Thyroid gland (tissue), 4 donors: ENCODE results near the gene ADRA1B. TPM values are rescaled to one million over a fixed set of nuclear protein-coding genes. Genes with fewer than 3 reads are reported as not detected.

Source experiments
- DNase-seq, 2 donors: peaks; one replicate each; pipeline ENCODE4 v3.0.0-alpha.2; 2019
- H3K27ac ChIP-seq, 3 donors: fragments of 200-600 bp; sonication (generic); 1 replicate in 2 of 3; 2 replicates in 1 of 3; pipeline ENCODE4 v1.5.1; 2016 to 2019; ENCODE audit warnings: mild to moderate bottlenecking in 1 of 3, moderate library complexity in 1 of 3
- H3K27me3 ChIP-seq: fragments of 200-600 bp; sonication (generic); one replicate; pipeline ENCODE4 v1.5.1; 2019
- H3K36me3 ChIP-seq, 2 donors: fragments of 200-600 bp; sonication (generic); one replicate each; pipeline ENCODE4 v1.5.1; 2016 to 2019
- H3K4me1 ChIP-seq, 2 donors: fragments of 200-600 bp; sonication (generic); one replicate each; pipeline ENCODE4 v1.5.1; 2017 to 2019
- H3K4me3 ChIP-seq, 3 donors: fragments of 200-600 bp; sonication (generic); replicated peaks in 1 of 3; 1 replicate in 2 of 3; 2 replicates in 1 of 3; pipeline ENCODE4 v1.5.1; 2016; ENCODE audit warnings: mild to moderate bottlenecking in 1 of 3
- H3K9me3 ChIP-seq: fragments of 200-600 bp; sonication (generic); one replicate; pipeline ENCODE4 v1.5.1; 2017
- CTCF ChIP-seq, 6 experiments: fragments of 200-600 bp in 3 of 6; fragments of 450-650 bp in 3 of 6; sonication (generic) in 3 of 6; IDR thresholded peaks; one replicate each; pipeline ENCODE4 v1.5.1; 2016 to 2019; ENCODE audit warnings: antibody characterized with exemption in 6 of 6, mild to moderate bottlenecking in 2 of 6, inconsistent platforms in 1 of 6, moderate library complexity in 1 of 6
- POLR2A ChIP-seq, 2 donors: fragments of 450-650 bp; IDR thresholded peaks; one replicate each; pipeline ENCODE4 v1.6.1; 2017; ENCODE audit warnings: antibody characterized with exemption in 2 of 2, mild to moderate bottlenecking in 2 of 2, moderate library complexity in 1 of 2
- WGBS, 2 donors: methylation state at CpG; one replicate each; pipeline ENCODE4 v1.1.5; 2017; 5-methylcytosine and 5-hydroxymethylcytosine counted together
- intact Hi-C: fragments of 100-400 bp; cut with DNase I; formaldehyde crosslinking; loops from one replicate; pipeline ENCODE4 v1.15.1; 2023
- total RNA-seq, 4 donors: library from RNA; depleted of rRNA; stranded (reverse); fragments of >200 nt; gene quantifications; one replicate each; pipeline ENCODE4 v1.2.3, GENCODE V29; 2016

The ADRA1B gene
- total RNA-seq, 4 donors from 2014 or later = 1.2 to 13.2 (median 3.1) TPM

- Histone ChIP-seq H3K4me3 (no peak overlapping the region), H3K36me3 (no peaks in the 10 kb centered on the region), H3K27me3 (no peaks in the 10 kb centered on the region), H3K4me1 (no peaks in the 10 kb centered on the region), H3K9me3 (no peaks in the 10 kb centered on the region), H3K27ac (no peak overlapping the region)
- no peak for DNase-seq
- TF ChIP-seq POLR2A (IDR thresholded peaks at IDR 0.05) (no peak), CTCF (IDR thresholded peaks at IDR 0.05) (no peak)
- intact Hi-C loops = no loop called here
- WGBS, 2 donors = 27 to 32% methylated on average over 1 of the region's 1 CpG
Observed at GRCh38 chr5:159956074-159956473, 39.8 kb downstream of the ADRA1B start.

DNA sequence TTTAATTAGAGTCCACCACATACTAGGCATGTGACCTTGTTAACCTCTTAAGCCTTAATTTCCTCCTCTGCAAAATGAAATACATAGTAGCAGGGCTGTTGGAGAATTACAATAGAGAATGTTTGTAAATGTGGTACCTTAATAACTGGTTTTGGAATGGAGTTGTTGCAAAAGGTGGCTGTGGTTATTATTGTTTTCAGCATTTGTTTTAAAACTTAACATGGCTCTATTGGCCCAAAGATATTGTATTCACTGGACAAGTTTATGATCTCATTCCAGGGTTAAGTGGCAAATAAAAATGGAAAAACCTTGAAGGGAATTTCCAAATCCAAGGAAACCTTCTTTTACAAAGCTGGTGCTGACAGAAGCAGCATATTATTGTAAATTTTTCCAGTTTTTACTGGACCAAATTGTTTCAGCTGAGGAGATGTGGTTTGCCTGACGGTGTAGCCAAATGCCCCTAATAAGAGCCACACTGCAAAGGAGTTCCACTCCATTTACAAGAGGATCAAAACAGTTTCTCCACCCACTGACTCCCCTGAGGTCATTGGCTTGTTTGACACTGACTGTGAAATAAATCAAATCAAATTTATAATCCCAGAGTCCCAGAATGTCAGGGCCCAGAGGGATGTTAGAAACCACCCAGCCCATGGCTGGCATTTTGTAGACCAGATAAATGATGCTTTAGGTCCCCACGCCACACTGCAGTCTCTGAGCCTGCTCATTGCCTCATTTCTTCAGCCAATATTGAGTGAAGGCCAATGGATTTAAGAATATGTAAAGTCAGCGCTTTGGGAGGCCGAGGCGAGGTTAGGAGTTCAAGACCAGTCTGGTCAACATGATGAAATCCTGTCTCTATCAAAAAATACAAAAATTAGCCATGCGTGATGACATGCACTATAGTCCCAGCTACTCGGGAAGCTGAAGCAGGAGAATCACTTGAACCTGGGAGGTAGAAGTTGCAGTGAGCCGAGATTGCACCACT is 45.2 kb downstream of the ADRA1B start:
- no peak for TF ChIP-seq POLR2A (IDR thresholded peaks at IDR 0.05)
- TF ChIP-seq CTCF (IDR thresholded peaks at IDR 0.05) = no peak

DNA sequence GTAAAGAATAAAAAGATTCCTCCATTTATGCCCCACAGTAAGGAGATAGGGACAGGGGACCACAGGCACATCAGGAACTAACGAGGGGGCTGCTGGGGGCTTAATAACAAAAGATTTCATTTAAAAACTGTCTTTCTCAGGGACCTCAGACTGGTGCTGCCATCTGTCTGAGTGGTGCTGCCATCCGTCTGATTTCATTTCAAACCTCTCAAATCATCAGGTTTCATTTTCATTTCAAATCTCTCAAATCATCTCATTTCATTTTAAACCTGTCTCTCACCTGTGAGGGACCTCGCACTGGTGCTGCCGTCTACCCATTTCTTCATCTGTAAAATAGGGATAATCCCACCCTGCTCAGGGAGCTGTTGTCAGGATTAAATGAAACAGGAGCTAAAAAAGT is 45.9 kb downstream of the ADRA1B start:
- Histone ChIP-seq H3K4me1 (no peaks in the 10 kb centered on the region), H3K9me3 (no peaks in the 10 kb centered on the region), H3K36me3 (no peaks in the 10 kb centered on the region), H3K27me3 (no peaks in the 10 kb centered on the region), H3K27ac (no peak overlapping the region), H3K4me3 (no peak overlapping the region)
- WGBS, 2 donors = 95% methylated on average over 4 of the region's 4 CpGs
- no peak for DNase-seq
- TF ChIP-seq POLR2A (IDR thresholded peaks at IDR 0.05) = no peak
- no peak for TF ChIP-seq CTCF (IDR thresholded peaks at IDR 0.05)
- intact Hi-C loops = no loop called here

More for the DNA sequence above, 45.2 kb downstream of the ADRA1B start:
- H3K4me1 ChIP-seq = no peaks in the 10 kb centered on the region
- no peak for DNase-seq
- no peak overlapping the region for H3K27ac ChIP-seq
- intact Hi-C loops = no loop called here
- H3K9me3 ChIP-seq = no peaks in the 10 kb centered on the region
- H3K36me3 ChIP-seq = no peaks in the 10 kb centered on the region
- H3K27me3 ChIP-seq = no peaks in the 10 kb centered on the region
- WGBS, 2 donors = 81 to 82% methylated on average over 8 of the region's 8 CpGs
- no peak overlapping the region for H3K4me3 ChIP-seq

GRCh38 chr5:159963935-159964334 is 47.7 kb downstream of the ADRA1B start:
- H3K27ac ChIP-seq = no peak overlapping the region
- no peaks in the 10 kb centered on the region for H3K9me3 ChIP-seq
- H3K4me1 ChIP-seq = no peaks in the 10 kb centered on the region
- no peak overlapping the region for H3K4me3 ChIP-seq
- no peaks in the 10 kb centered on the region for H3K27me3 ChIP-seq
- H3K36me3 ChIP-seq = no peaks in the 10 kb centered on the region
- TF ChIP-seq POLR2A (IDR thresholded peaks at IDR 0.05) = no peak
- TF ChIP-seq CTCF (IDR thresholded peaks at IDR 0.05) = no peak
- DNase-seq = no peak
- 82 to 91% methylated on average over 6 of the region's 6 CpGs for WGBS, 2 donors
- intact Hi-C loops = no loop called here
